ENCODE data around the gene TMEM243. TPM values are rescaled to one million over a fixed set of nuclear protein-coding genes. Genes with fewer than 3 reads are reported as not detected.

The TMEM243 gene
- total RNA-seq, 1 experiment from 2014 or later = 24.6 TPM

DNA sequence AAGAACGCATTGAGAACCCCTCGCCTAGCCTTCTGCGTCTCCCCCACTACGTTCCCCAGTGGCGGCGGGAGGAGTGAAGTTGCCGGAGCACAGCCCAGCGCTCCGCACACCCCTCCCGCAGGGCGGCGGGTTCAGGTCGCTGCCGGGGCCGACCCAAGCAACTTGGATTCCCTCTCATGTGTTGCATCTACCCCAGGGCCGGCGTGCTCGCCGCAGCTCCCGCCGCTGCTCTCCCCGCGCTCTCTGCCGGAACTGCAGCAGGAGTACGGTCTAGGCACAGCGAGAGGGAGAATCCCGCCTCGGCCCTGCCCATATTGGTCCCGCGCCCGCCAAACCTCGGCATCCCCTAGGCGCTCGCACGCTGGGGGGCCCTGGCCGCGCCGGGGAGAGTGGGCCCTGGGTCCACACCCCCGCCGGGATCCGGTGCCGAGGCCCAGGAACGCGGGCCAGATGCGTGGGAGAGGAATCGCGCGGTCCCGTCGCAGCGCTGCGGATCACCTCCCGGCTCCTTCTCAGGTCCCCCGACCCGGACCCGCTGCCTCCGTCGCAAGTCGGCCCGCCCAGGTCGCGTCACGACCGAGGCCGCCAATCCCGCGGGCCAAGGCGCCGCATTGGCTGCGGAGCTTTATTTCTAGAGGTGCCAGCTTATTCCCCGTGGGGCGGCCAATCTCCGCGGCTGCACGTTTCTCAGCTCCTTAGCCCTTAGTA lies 648 bp upstream of the TMEM243 start:
- intact Hi-C loops (cut with micrococcal nuclease; ENCODE audit: unreplicated experiment) = loop anchor here (10.0 kb wide), 2 partner anchors 195 to 655 kb away; partner anchors contain the start of genes DBF4 and SLC25A40
- ChIA-PET POLR2A (ENCODE audit: unreplicated experiment) (interaction anchor here (0.5 to 0.6 kb wide), 2 partner anchors 1021 to 1044 kb away, joined by 4 read pairs; no protein-coding TSS in a partner anchor), CTCF (no interaction called here)
- Histone ChIP-seq H3F3A (ENCODE audit: insufficient read depth, low read depth) (0 out of 2 replicates have a peak, but pooled peaks cover 8% of the 10 kb centered on the region), H2AFZ (peak overlapping the region; percentile 98), H3K36me3 (ENCODE audit: low read depth) (no peaks in the 10 kb centered on the region), H3K9me3 (ENCODE audit: insufficient read depth, low read depth) (no peaks in the 10 kb centered on the region), H3K27ac (peak overlapping the region; percentile 36; the same call in 1 of the 2 replicates), H3K4me2 (peak overlapping the region; percentile 95), H4K20me1 (ENCODE audit: insufficient read depth) (no peaks in the 10 kb centered on the region), H3K4me3 (peak overlapping the region; percentile 94), H3K9me2 (ENCODE audit: insufficient read depth) (no peaks in the 10 kb centered on the region; the same call in 1 of the 2 replicates), H3K79me2 (ENCODE audit: low read depth) (0 out of 2 replicates have a peak, but pooled peaks cover 11% of the 10 kb centered on the region), H3K4me1 (replicated peaks; ENCODE audit: insufficient read depth) (peaks cover 20% of the 10 kb centered on the region), H3K27me3 (ENCODE audit: insufficient read depth, low read depth) (no peaks in the 10 kb centered on the region)
- no TSS peak for BruUV-seq (replicated peaks)
- no peak for TF ChIP-seq CTCF (conservative IDR thresholded peaks at IDR 0.05)
- TF ChIP-seq EZH2 (IDR thresholded peaks at IDR 0.05; ENCODE audit: low read depth) = no peak
- peak; percentile 62 to 78 for DNase-seq

DNA sequence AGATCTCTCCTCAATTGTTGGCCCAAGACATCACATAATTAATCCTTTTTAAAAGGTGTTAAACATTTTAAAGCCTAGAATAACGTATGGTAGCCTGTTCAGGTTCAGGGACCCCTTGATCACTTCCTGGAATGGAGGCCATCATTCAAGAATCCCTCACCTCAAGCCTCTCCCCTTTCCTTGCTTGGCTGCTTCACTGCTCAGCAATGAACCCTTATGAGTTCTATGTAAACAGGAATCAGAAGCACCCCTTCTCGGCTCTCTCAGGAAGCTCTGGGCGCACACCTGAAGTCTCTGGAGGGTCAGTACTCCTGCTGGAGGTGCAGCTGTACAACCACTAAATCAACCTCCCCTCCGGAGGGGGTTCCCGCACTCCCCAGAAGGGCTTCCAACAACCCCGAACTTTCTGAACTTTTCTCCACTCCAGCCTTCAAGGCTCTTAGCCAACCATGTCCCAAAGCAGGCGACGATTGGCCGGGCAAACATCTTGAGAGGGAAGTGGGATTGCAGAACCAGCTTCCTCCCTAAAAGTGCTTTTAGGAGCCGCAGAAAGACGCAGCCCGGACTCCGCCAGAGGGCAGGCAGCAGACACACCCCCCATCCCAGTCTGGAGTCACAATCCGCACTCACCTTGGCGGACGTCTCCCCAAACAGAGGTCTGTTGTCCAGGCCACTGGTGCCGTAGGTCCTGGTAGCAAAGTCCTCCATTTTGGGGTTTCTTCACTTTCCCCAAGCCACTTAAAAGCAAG lies 562 bp downstream of the TMEM243 start:
- intact Hi-C loops (cut with micrococcal nuclease; ENCODE audit: unreplicated experiment) = loop anchor here (1.0 to 5.0 kb wide), 3 partner anchors 66 to 1522 kb away; partner anchors contain the start of gene DMTF1
- DNase-seq = peak; percentile 39 to 47
- no peaks in the 10 kb centered on the region for H3K9me2 ChIP-seq (ENCODE audit: insufficient read depth)

More for the DNA sequence above, 562 bp downstream of the TMEM243 start:
- TSS peak; percentile 26 for BruUV-seq (replicated peaks)
- H3K36me3 ChIP-seq (ENCODE audit: low read depth) = no peaks in the 10 kb centered on the region
- H3F3A ChIP-seq (ENCODE audit: insufficient read depth, low read depth) = 0 out of 2 replicates have a peak, but pooled peaks cover 8% of the 10 kb centered on the region
- no peaks in the 10 kb centered on the region for H4K20me1 ChIP-seq (ENCODE audit: insufficient read depth)
- peaks cover 20% of the 10 kb centered on the region for H3K4me1 ChIP-seq (replicated peaks; ENCODE audit: insufficient read depth)
- H3K9me3 ChIP-seq (ENCODE audit: insufficient read depth, low read depth) = no peaks in the 10 kb centered on the region
- CTCF ChIA-PET = no interaction called here
- H3K27me3 ChIP-seq (ENCODE audit: insufficient read depth, low read depth) = no peaks in the 10 kb centered on the region
- H3K4me2 ChIP-seq = peak overlapping the region; percentile 95
- no peak for TF ChIP-seq CTCF (conservative IDR thresholded peaks at IDR 0.05)
- no peak for TF ChIP-seq EZH2 (IDR thresholded peaks at IDR 0.05; ENCODE audit: low read depth)
- H2AFZ ChIP-seq = peak overlapping the region; percentile 98
- H3K27ac ChIP-seq = peak overlapping the region; percentile 36
- POLR2A ChIA-PET (ENCODE audit: unreplicated experiment) = no interaction called here
- H3K4me3 ChIP-seq = peak overlapping the region; percentile 94
- 0 out of 2 replicates have a peak, but pooled peaks cover 11% of the 10 kb centered on the region for H3K79me2 ChIP-seq (ENCODE audit: low read depth)
